ENCODE data around the gene TBC1D2. TPM values are rescaled to one million over a fixed set of nuclear protein-coding genes. Genes with fewer than 3 reads are reported as not detected.

TBC1D2 gene
- total and polyA plus RNA-seq, 10 of the 15 experiments (the other 5 are each of a cell fraction or from before 2014, with no cell fraction given), result 0.04 to 1.6 (median 1.1) TPM

DNA sequence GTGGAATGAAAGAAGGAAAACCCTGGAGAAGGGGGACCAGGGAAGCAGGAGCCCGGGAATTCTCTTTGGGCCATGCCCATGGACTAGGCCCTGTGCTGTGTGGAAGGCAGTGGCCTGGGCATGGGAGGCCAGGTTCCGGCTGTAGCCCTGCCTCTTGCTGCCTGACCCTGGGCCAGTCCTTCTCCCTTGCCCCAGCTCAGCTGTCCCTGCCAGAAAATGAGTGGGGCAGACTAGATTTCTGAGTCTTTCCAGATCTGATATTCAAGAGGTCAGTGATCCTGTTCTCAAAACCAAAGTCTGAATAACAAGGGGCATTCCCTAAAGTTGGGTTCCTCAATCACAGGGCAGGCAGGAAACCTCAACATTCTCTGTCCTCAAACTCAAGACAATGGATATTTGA lies 38.2 kb downstream of the TBC1D2 start:
- H3K27ac ChIP-seq (ENCODE audit: control insufficient read depth, insufficient read depth), result no peak overlapping the region
- no peaks in the 10 kb centered on the region for H3K27me3 ChIP-seq (replicated peaks in 1 of 2; ENCODE audit: control insufficient read depth in 2 of 2, insufficient read depth in 2 of 2, low read length in 1 of 2)
- intact Hi-C loops (cut with micrococcal nuclease; ENCODE audit: unreplicated experiment), result no loop called here
- H3K4me1 ChIP-seq (ENCODE audit: control insufficient read depth, insufficient read depth, low read length), result no peaks in the 10 kb centered on the region
- CTCF ChIA-PET, result interaction anchor here (0.8 kb wide), 1 partner anchor 9 kb away, joined by 3 read pairs; no protein-coding TSS in a partner anchor
- WGBS (ENCODE audit: insufficient coverage, insufficient replicate concordance, low lambda C conversion rate, missing lambda C conversion rate), result 68% methylated on average over 2 of the region's 2 CpGs
- FAIRE-seq (no peak), ATAC-seq (no peak), DNase-seq (ENCODE audit: low read depth, low spot score) (no peak)
- no peaks in the 10 kb centered on the region for H4K20me1 ChIP-seq (ENCODE audit: control insufficient read depth, insufficient read depth)
- no peak overlapping the region for H3K9ac ChIP-seq (ENCODE audit: control insufficient read depth, insufficient read depth, low read length)
- no peaks in the 10 kb centered on the region for H3K9me3 ChIP-seq (replicated peaks; ENCODE audit: control insufficient read depth, insufficient read depth, low read length)
- no peaks in the 10 kb centered on the region for H3K79me2 ChIP-seq (ENCODE audit: control insufficient read depth, insufficient read depth, low read length)
- TF ChIP-seq POLR2AphosphoS2 (IDR thresholded peaks at IDR 0.05; ENCODE audit: low read depth, low read length), result no peak
- no peak for TF ChIP-seq PML (IDR thresholded peaks at IDR 0.05; ENCODE audit: low read length)
- TF ChIP-seq YBX1 (IDR thresholded peaks at IDR 0.05), result no peak
- TF ChIP-seq HDAC6 (IDR thresholded peaks at IDR 0.05; ENCODE audit: unreplicated experiment), result no peak
- TF ChIP-seq ZZZ3 (IDR thresholded peaks at IDR 0.05; ENCODE audit: control insufficient read depth, insufficient read length, low read depth), result no peak
- TF ChIP-seq STAT3 (IDR thresholded peaks at IDR 0.05; ENCODE audit: low read depth, low read length), result no peak
- no peak for TF ChIP-seq USF1 (IDR thresholded peaks at IDR 0.05; ENCODE audit: borderline replicate concordance, extremely low read length, insufficient read depth, low read depth, low read length)
- no peak for TF ChIP-seq RUNX3 (IDR thresholded peaks at IDR 0.05; ENCODE audit: low read length)
- TF ChIP-seq PAX5 (IDR thresholded peaks at IDR 0.05; ENCODE audit: borderline replicate concordance, low read depth, low read length), result no peak
- TF ChIP-seq ATF7 (IDR thresholded peaks at IDR 0.05; ENCODE audit: low read depth), result no peak
- no peak for TF ChIP-seq CBX5 (IDR thresholded peaks at IDR 0.05; ENCODE audit: low read depth)
- TF ChIP-seq ZBTB40 (IDR thresholded peaks at IDR 0.05; ENCODE audit: borderline replicate concordance), result no peak
- TF ChIP-seq WRNIP1 (IDR thresholded peaks at IDR 0.05; ENCODE audit: borderline replicate concordance, low read depth, low read length), result no peak
- TF ChIP-seq ZNF24 (IDR thresholded peaks at IDR 0.05), result no peak
- TF ChIP-seq BACH1 (IDR thresholded peaks at IDR 0.05; ENCODE audit: borderline replicate concordance), result no peak
- no peak for TF ChIP-seq IRF4 (IDR thresholded peaks at IDR 0.05; ENCODE audit: low read depth, low read length)
- POLR2A ChIA-PET, result no interaction called here
- BruUV-seq (replicated peaks), result no TSS peak
- no peak overlapping the region for H3K4me3 ChIP-seq
- no peak overlapping the region for H2AFZ ChIP-seq (ENCODE audit: control insufficient read depth, low read depth, low read length)
- H3K36me3 ChIP-seq (ENCODE audit: control insufficient read depth in 2 of 2, insufficient read depth in 2 of 2, low read length in 1 of 2), result no peaks in the 10 kb centered on the region
- in situ Hi-C loops (cut with MboI), result no loop called here
- SMC1A ChIA-PET (ENCODE audit: uncharacterized antibody, unreplicated experiment), result interaction anchor here (1.1 kb wide), 1 partner anchor 113 kb away, joined by 3 read pairs; no protein-coding TSS in a partner anchor
- no peak overlapping the region for H3K4me2 ChIP-seq (ENCODE audit: control insufficient read depth, insufficient read depth)
- RAD21 ChIA-PET (ENCODE audit: unreplicated experiment), result interaction anchor here (1.1 kb wide), 1 partner anchor 37 kb away, joined by 3 read pairs; no protein-coding TSS in a partner anchor
